ENCODE results near the gene ABCA7.

GRCh38 chr19:1072371-1073015 lies 32.6 kb downstream of the ABCA7 start:
- TF ChIP-seq, protein P1, sequence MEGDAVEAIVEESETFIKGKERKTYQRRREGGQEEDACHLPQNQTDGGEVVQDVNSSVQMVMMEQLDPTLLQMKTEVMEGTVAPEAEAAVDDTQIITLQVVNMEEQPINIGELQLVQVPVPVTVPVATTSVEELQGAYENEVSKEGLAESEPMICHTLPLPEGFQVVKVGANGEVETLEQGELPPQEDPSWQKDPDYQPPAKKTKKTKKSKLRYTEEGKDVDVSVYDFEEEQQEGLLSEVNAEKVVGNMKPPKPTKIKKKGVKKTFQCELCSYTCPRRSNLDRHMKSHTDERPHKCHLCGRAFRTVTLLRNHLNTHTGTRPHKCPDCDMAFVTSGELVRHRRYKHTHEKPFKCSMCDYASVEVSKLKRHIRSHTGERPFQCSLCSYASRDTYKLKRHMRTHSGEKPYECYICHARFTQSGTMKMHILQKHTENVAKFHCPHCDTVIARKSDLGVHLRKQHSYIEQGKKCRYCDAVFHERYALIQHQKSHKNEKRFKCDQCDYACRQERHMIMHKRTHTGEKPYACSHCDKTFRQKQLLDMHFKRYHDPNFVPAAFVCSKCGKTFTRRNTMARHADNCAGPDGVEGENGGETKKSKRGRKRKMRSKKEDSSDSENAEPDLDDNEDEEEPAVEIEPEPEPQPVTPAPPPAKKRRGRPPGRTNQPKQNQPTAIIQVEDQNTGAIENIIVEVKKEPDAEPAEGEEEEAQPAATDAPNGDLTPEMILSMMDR (IDR thresholded peaks at IDR 0.05; ENCODE audit: low read depth, low read length): no peak
- TF ChIP-seq EZH2phosphoT487 (IDR thresholded peaks at IDR 0.05; ENCODE audit: low read depth): no peak

Data from OCI-LY3 (cell line).